Renal pelvis (tissue), 4 donors: Measurements from ENCODE around the gene VWA5A. TPM values are rescaled to one million over a fixed set of nuclear protein-coding genes. Genes with fewer than 3 reads are reported as not detected.
"Not testable (repeated sequence)": the region's sequence is repeated elsewhere in the genome, so short reads cannot be mapped to it uniquely, and the experiment has no call there.

Experiments
- DNase-seq: peaks from one replicate; pipeline ENCODE4 v3.0.0-alpha.2; 2013
- polyA plus RNA-seq, 3 donors: library from polyadenylated mRNA; unstranded; fragments of 120-200 nt; gene quantifications; one replicate each; pipeline ENCODE4 v1.2.1, GENCODE V29; 2013; ENCODE audit not compliant: insufficient read length in 3 of 3

VWA5A gene
- polyA plus RNA-seq, 3 donors: 11.9 to 15.6 (median 12.6) TPM

DNA sequence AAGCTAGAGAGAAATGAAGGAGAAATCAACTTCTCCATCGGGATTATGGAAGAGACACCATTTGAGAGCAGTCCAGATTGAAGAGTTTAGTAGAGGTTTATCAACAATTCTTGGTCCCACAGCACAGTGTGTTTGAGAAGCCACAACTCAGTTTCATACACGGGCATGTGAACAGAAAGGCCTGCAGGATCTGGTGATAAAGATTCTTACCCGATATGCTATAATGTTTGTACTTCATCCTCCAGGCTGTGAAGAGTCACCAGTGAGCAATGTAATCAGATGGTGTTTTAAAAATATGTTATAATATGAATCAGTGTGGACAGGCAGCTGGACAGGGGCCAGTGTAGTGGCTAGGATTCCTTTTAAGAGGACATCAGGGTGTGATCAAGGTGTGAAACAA is 29.7 kb upstream of the VWA5A start:
- no peak for DNase-seq

DNA sequence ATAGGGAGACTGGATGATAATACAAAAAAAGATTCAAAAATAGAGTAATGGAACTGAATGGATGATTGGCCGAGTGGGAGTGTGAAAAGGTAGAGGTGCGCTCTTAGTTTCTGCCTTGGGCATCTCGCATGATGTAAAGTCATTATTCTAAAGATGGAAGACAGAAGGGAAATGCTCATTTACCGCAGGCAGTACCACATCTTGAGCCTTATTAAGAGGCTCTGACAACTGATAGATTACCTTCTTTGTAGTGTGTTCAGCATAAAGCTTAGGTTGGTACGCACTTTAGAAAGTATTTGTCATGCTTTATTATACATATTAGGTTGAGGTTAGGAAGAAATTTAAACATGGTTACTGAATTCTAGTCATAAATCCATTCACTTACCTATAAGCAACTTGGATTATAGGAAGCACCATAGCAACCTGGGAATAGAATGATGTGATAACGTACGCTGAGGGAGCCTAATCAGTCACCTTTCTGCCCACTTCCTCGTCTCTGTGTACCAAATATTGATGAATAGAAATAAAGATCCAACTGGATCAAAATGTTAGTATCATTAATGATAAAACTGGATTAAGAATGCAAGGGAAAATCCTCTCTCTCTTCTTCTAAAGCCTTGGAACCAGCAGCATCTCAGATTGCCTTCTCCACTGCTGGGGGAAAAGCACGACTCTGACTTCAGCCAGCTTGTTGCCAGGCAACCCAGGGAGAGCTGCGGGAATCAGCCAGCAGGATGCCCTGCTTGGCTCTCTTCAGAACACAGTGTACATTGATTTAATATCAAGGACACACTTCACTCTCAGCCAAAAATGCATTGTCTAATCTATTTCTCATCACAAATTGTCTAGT is 29.0 kb upstream of the VWA5A start:
- DNase-seq: no peak

DNA sequence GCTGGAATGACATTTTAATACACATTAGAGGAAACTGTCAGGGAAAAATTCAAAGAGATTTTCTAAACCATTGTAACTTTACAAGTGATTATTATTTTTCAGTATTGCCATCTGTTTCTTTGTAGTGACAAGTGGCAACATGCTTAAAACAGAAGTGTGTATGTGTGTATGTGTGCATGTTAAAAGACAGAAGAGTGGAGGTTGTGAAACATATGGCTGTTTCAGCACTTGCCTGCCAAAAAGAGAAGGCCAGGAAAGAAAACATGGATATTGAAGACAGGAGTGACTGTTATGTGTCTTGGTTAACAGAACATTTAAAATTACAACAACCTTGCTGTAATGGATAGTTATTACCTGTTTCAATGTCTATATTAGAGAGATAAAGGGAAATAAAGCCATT is 24.3 kb upstream of the VWA5A start:
- DNase-seq: no peak

DNA sequence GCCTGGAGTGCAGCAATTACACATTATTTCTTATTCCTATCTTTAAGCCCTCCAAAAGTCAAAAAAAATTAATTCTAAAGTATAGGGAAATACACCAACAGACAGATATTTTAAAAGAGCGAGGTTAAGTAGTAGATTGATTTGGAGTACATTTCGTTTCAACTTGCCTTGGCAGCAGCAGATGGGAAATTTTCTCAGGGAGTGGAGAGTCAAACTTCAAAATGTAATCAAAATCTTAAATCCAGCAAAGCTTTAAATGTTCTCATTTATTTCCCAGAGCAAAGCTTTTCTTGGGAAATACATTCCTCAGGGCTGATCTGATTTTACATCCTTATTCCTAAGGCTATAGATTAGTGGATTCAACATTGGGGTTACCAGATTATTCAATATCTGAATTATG is 21.9 kb upstream of the VWA5A start:
- no peak for DNase-seq

DNA sequence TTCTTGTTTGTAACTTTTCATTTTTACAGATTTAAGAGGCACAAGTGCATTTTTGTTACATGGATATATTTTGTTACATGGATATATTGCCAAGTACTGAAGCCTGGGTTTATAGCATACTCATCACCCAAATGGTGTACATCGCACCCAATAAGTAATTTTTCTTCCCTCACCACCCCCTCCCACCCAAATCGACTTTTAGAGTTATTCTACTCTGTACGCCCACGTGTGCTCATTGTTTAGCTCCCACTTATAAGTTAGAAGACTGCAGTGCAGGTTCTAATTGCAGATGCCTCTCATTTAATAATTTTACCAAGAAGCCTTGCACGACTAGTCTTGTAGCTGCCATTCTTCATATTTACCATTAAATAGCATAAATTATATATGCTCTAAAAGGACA is 20.5 kb upstream of the VWA5A start:
- no peak for DNase-seq

DNA sequence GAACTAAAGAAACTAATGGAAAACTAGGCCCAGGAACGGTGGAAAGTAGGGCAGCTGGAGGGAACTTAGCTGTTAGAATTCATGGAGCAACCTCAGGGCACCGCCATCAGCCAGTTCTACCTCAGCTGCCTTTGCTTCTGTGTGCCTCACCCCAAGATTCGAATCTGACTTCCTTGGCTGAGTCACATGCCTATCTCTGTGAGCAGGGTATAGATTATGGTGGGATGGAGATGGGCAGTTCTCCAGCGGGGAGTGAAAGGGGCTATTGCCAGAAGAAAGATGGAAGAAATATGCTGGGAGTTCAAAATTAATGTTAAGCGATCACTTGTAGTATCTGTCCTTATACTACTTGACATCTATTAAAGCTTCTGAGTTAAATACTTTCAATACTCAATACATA is 18.9 kb upstream of the VWA5A start:
- DNase-seq: no peak

DNA sequence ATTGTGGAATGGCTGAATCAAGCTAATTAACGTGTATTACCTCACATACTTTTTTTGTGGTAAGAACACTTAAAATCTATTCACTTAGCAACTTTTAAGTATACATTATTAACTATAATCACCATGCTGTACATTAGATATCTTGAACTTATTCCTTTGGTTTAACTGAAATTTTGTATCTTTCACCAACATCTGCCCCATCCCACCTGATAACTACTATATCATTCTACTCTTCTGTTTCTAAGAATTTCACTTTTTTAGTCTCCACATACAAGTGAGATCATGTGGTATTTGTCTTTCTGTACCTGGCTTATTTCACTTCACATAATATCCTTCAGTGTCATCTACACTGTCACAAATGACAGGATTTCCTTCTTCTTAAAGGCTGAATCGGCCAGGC is 17.1 kb upstream of the VWA5A start:
- DNase-seq: no peak

DNA sequence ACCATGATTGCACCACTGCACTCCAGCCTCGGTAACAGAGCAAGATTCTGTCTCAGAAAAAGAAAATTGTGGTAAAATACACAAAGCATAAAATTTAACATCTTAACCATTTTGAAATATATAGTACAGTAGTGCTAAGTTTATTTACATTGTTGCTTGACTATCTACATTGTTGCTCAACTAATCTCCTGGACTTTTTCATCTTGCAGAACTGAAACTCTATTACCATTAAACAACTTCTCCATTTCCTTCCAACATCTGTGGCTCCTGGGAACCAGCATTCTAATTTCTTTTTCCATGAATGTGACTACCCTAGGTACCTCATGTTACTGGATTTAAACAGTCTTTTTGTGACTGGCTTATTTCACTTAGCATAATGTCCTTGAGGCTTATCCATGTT is 13.5 kb upstream of the VWA5A start:
- DNase-seq: no peak

DNA sequence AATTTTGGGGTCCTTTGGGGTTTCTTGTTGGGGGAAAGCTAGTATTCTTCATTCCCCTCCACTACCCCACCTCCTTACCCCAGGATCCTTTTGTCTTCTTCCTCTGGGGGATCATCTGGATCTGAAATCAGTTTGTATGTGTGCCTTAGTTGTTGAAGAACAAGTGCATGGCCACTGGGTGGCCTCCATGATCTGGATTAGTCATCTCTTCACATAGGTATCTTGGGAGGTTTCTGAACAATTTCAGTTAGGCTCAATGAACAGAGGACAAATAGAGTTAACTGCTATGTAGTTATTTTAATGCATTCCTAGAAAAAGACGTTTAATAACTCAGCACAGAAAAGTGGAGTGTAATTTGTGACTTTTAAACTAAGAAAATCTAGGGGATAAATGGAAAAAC is 7.1 kb upstream of the VWA5A start:
- DNase-seq: no peak

DNA sequence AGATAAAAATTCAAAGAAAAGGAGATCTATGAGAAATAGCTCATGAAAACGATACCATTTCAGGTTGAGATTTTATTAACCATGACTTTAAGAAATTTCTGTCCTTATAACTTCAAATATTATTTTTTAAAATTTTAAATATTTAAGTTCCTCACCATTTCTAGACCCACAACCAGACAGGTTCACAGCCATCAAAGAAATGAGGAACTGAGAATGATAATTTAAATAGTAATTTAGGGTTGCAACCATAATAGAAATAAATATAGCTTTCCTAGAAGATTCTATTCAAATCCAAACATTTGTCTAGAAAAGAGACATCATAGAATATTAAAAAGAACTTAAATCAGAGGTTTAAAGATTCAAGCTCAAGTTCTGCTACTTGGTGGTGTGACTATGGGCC is 5.9 kb upstream of the VWA5A start:
- DNase-seq: no peak

DNA sequence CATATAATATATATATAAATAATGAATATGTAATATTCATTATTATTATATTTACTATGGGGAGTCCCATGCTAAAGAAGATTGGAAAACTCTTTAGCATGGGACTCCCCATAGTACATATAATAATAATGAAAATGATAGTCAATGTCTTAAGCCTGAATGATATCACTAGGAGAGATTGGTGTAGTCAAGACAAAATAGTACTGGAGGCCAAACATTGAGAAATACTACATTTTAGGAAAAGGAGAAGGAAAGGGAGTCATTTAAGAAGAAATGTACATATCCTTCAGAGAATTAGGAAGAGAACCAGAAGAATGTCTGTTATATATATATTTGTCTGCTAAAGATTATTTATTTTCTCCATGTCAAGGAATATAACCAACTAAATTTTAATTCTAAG is 5.0 kb upstream of the VWA5A start:
- DNase-seq: no peak

DNA sequence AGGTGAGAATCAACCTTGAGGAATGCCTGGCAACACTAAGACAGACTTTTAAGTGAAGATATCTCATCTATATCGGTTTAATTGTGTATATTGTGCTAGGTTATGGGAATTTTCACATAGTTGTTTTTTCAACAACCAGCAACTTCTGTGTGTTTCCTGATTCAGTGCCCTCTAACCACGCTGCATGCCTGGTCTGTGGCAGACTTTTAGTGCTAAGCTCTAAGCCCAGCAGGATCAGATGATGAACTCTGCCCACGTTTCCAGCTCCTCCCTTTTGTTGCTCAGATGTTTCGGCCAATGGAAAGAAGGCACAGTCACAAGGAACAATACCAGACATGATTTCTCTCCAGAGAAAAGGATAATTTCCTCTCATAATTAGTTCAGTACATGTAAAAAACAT is 1.4 kb upstream of the VWA5A start:
- no peak for DNase-seq

DNA sequence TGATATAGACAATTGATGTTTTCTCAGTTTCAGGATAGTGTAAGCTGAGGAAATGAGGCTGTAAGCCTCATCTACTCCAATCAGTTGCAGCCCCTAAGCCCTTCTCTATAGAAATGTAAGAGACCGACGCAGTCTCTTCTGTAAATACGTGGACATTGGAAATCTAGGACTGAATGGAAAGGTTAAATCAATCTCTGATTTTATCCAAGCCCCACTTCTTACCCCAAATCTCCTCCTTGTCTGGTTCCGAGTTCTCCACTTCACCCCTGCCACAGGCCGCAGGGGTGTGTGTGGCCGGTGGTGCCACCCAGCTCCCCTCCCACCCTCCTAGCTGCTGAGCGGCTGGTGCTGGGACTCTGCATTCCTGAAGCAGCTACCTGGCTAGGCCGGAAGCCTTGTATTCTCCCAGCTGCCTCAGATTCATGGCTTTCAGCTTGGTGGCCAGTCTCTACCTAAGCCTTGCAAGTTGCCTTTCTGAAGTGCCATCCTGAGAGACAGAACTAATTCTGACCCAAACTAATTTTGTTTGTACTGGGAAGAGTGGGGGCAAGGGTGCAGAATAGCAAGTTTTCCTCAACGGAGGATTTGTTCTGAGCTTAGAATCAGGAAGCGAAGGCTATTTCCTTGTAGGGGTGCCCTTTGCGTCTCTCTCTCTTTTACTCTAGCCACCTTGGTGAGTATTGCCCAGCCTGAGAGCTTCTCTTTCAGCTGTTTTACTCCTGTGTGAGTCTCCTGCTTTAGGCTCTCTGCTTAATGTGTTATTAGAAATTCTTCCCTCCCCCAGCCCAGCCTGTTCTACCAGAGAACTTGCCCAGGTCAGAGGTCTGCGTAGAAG is 749 bp downstream of the VWA5A start:
- no peak for DNase-seq

DNA sequence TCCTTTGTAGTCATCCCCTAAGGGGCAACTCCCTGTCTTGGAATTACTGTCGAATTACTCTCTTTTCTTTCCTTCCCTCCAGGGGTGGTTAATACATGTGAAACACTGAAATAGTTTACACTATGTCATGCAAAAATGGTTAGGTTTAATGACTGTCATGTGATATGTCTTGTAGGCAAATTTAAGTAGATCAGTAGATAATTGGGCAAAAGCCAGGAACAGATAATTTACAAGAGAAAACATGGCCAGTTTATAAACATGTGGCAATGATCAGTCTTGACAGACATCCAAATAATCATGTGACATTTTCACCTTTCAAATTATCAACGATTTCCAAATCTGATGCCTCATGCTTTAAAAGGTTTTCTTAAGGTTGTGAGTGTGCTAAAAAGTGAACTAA is 3.9 kb downstream of the VWA5A start:
- DNase-seq: no peak

DNA sequence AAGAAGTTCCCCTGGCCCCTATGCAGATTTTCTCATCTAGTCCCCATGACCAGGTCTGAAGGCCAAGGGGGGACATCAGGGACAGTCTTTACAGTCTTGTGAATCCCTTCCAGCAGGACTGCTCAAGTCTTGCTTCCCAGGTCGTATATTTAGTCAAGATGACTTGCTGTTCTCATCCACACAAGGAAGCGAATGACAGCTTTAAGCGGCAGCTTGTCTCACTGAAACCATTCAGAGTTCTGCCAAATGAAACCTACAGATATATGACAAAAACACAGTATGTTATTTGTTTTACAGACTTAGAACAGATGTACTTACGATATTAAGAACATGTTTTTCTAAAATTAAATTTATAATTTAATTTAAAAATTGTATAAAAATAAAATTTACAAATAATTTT is 5.6 kb downstream of the VWA5A start:
- no peak for DNase-seq

DNA sequence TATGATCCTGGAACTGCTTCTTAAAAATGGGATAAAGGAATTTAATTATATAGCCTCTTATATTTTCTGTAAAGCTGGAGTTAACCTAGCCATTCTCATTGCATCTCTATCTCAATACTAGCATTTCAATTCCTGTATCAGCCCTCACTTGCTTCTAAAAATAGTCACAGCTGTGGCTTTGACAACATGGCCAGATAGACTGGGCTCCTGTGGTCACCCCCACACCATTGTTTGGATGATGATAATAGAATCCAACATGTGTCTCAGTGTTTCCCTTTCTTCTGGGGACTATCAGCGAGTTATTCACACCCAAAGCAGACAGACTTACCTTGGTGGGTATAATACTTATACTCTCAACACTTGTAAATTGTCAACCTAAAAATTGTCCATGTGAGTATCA is 6.9 kb downstream of the VWA5A start:
- DNase-seq: no peak

DNA sequence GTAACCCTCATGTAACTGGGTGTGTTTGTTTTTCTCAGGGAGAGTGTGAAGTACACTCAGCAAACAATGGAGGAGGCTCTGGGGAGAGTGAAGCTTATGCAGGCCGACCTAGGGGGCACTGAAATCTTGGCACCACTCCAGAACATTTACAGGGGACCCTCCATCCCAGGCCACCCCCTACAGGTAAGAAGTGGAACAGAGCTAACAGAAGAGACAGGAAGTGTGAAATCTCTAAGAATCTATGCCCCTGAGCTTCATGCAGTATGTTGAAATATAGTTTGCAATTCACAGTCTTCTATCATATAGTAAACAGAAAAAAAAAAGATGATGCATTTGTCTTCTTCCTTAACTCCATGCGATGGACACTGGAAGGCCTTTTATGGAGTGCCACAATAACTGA is 8.4 kb downstream of the VWA5A start:
- no peak for DNase-seq

DNA sequence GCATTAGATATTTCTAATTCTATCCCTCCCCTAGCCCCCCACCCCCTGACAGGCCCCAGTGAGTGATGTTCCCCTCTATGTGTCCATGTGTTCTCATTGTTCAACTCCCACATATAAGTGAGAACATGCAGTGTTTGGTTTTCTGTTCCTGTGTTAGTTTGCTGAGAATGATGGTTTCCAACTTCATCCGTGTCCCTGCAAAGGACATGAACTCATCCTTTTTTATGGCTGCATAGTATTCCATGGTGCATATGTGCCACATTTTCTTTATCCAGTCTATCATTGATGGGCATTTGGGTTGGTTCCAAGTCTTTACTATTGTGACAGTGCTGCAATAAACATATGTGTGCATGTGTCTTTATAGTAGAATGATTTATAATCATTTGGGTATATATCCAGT is 11.9 kb downstream of the VWA5A start:
- not testable (repeated sequence) for DNase-seq

DNA sequence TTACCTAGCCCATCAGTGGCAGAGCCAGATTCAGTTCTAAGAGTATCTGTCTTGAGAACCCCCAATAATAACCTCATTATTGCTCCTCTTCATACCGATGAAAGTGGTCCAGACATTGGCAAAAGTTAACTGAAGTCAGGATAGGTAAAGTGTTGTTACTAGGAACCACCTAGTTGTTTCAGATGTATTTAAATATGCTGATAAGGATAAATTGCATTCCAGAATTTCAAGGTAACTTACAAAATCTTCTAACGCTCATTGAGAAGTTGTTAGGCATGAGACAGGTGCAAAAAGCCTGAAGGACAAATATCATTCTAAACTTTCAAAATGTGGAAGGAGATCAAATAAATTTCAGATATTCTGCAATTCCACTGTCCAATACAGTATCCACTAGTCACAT is 27.8 kb downstream of the VWA5A start:
- no peak for DNase-seq

DNA sequence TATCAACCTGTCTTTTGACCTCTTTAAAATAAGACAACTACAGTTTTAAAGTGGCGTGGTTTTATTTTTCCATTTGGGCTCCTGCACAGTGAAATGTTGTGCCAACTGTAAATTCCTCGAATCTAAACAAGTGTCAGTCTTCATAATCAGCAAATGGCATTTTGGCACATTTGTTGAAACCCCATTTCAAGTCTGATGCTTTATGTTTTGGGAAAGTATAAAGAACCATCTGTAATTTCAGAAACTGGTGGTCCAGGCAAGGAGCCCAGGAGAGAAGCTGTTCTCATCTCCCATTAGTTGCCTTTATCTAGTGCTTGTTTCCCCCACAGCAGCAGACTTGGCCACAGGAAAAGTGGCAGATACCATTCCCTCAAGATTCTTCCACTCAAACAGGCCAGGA is 32.7 kb downstream of the VWA5A start:
- no peak for DNase-seq

DNA sequence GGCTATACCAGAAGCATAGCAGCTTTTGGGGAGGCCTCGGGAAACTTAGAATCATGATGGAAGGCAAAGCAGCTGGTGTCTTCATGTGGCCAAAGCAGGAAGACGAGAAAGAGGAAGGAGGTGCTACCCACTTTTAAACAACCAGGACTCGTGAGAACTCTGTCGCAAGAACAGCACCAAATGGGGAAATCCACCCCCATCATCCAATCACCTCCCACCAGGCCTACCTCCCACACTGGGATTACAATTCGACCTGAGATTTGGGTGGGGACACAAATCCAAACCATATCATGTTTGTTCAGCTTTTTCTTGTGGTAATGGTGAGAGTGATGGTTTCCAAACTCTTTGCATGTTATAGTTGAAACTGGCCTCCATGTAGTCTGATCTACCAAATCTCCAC is 35.4 kb downstream of the VWA5A start:
- DNase-seq: no peak

DNA sequence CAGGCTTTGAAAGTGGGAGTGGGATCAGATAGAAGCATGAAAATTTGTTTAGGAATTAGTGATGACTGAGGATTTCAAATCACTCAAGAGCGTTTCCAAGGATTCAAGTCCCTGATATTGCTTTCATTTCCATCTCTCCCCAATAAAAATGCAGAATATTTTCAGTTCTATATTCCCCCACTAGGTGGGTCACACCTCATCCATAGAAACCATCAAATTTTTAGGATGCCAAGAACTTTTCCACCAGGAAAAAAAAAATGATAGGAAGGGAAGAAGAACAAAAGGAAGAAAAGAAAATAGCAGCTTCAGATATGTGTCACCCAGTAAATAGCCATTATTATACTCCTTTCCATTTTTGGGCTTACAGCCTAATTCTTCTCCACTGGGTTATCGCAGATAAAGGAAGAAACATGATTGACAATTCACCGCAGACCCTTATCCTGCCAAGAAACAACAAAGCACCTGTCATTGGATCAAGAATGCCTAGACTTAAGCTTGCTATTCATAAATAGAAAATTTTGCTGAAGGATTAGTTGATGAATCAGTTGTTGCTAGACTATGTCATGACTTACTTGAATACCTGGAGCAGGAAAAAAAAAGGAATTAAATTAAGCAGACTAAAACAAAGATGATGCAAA is 37.6 kb downstream of the VWA5A start:
- no peak for DNase-seq

DNA sequence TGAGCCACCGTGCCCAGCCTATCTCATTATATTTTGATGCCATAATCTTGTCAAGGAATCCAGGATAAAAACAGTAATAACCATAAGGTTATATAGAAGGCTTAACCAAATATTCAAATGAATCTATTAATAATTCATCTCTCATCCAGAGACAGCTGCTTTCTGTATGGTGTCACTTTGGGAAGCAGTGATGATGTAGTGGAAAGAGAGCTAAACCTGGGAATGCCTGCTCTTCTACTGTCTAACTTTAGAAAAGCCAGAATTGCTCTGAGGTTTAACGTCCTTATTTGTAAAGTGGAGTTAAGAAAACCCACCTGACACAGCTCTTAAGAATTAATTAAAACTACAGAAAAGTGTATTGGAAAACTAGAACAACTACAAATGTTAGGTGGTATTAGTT is 38.6 kb downstream of the VWA5A start:
- no peak for DNase-seq
